H9 (cell line): ENCODE measurements around the gene TCEA2. TPM values are rescaled to one million over a fixed set of nuclear protein-coding genes. Genes with fewer than 3 reads are reported as not detected.

Experiments
- DNase-seq: peaks from one replicate; pipeline ENCODE4 v3.0.0-alpha.2; 2017
- H2AFZ ChIP-seq: one replicate; pipeline ENCODE4 v1.6.1; 2013; ENCODE audit warnings: mild to moderate bottlenecking, low read length, control low read depth, moderate library complexity
- H2AK5ac ChIP-seq: 2 replicates; pipeline ENCODE4 v1.6.1; 2013; ENCODE audit warnings: low read length, control low read depth, mixed read lengths; ENCODE audit not compliant: insufficient read length
- H2BK120ac ChIP-seq: one replicate; pipeline ENCODE4 v1.6.1; 2013; ENCODE audit warnings: low read depth, mild to moderate bottlenecking, low read length, control low read depth, inconsistent platforms; ENCODE audit not compliant: poor library complexity, severe bottlenecking
- H2BK12ac ChIP-seq: 2 replicates; pipeline ENCODE4 v1.6.1; 2013; ENCODE audit warnings: low read length, control low read depth, mixed read lengths, low read depth; ENCODE audit not compliant: insufficient read length
- H2BK15ac ChIP-seq: 2 replicates; pipeline ENCODE4 v1.6.1; 2013; ENCODE audit warnings: low read depth, low read length, control low read depth
- H2BK20ac ChIP-seq: one replicate; pipeline ENCODE4 v1.6.1; 2013; ENCODE audit warnings: low read depth, mild to moderate bottlenecking, low read length, control low read depth, inconsistent platforms; ENCODE audit not compliant: poor library complexity, severe bottlenecking
- H2BK5ac ChIP-seq: 2 replicates; pipeline ENCODE4 v1.6.1; 2013; ENCODE audit warnings: low read length, control low read depth, mixed read lengths; ENCODE audit not compliant: insufficient read length
- H3K14ac ChIP-seq: 2 replicates; pipeline ENCODE4 v1.6.1; 2013; ENCODE audit warnings: low read length, control low read depth; ENCODE audit not compliant: insufficient read depth
- H3K18ac ChIP-seq: 2 replicates; pipeline ENCODE4 v1.6.1; 2013; ENCODE audit warnings: low read depth, mild to moderate bottlenecking, mixed read lengths, low read length, control low read depth; ENCODE audit not compliant: insufficient read length
- H3K23ac ChIP-seq: 2 replicates; pipeline ENCODE4 v1.6.1; 2013; ENCODE audit warnings: low read length, control low read depth, mixed read lengths, low read depth; ENCODE audit not compliant: insufficient read length
- H3K23me2 ChIP-seq: 2 replicates; pipeline ENCODE4 v1.6.1; 2013; ENCODE audit warnings: low read depth, mild to moderate bottlenecking, mixed read lengths, low read length, control low read depth; ENCODE audit not compliant: insufficient read length, poor library complexity, severe bottlenecking
- H3K27ac ChIP-seq: 2 replicates; pipeline ENCODE4 v1.5.1; 2013; ENCODE audit warnings: low read length, control low read depth, mixed read lengths, low read depth; ENCODE audit not compliant: insufficient read length
- H3K27me3 ChIP-seq: 2 replicates; pipeline ENCODE4 v1.6.1; 2013; ENCODE audit warnings: low read length, control low read depth, inconsistent platforms; ENCODE audit not compliant: insufficient read depth
- H3K4ac ChIP-seq: 2 replicates; pipeline ENCODE4 v1.6.1; 2013; ENCODE audit warnings: low read depth, mild to moderate bottlenecking, control low read depth, inconsistent platforms, low read length, moderate library complexity
- H3K4me1 ChIP-seq: 2 replicates; pipeline ENCODE4 v1.6.1; 2013; ENCODE audit warnings: low read length, control low read depth, inconsistent platforms; ENCODE audit not compliant: insufficient read depth
- H3K4me2 ChIP-seq: 2 replicates; pipeline ENCODE4 v1.6.1; 2013; ENCODE audit warnings: low read length, control low read depth, mixed read lengths; ENCODE audit not compliant: insufficient read length, insufficient read depth
- H3K56ac ChIP-seq: 2 replicates; pipeline ENCODE4 v1.6.1; 2013; ENCODE audit warnings: low read depth, mild to moderate bottlenecking, mixed read lengths, low read length, control low read depth; ENCODE audit not compliant: insufficient read length
- H3K79me1 ChIP-seq: 2 replicates; pipeline ENCODE4 v1.6.1; 2013; ENCODE audit warnings: low read depth, mild to moderate bottlenecking, moderate library complexity, low read length, control low read depth, inconsistent platforms; ENCODE audit not compliant: insufficient read depth, poor library complexity, severe bottlenecking
- H3K79me2 ChIP-seq: 2 replicates; pipeline ENCODE4 v1.6.1; 2013; ENCODE audit warnings: low read length, control low read depth, inconsistent platforms; ENCODE audit not compliant: insufficient read depth
- H3K9ac ChIP-seq: 2 replicates; pipeline ENCODE4 v1.6.1; 2013; ENCODE audit warnings: low read length, control low read depth, mixed read lengths; ENCODE audit not compliant: insufficient read length; ENCODE audit errors: extremely low read depth
- H3K9me3 ChIP-seq: one replicate; pipeline ENCODE4 v1.6.1; 2013; ENCODE audit warnings: low read depth, low read length, inconsistent platforms; ENCODE audit not compliant: control insufficient read depth
- H3T11ph ChIP-seq: one replicate; pipeline ENCODE4 v1.6.1; 2013; ENCODE audit warnings: mild to moderate bottlenecking, low read length, control low read depth, inconsistent platforms
- H4K20me1 ChIP-seq: one replicate; pipeline ENCODE4 v1.6.1; 2013; ENCODE audit not compliant: control insufficient read depth, insufficient read length, insufficient read depth
- H4K5ac ChIP-seq: 2 replicates; pipeline ENCODE4 v1.6.1; 2013; ENCODE audit warnings: low read depth, mild to moderate bottlenecking, mixed read lengths, low read length, control low read depth; ENCODE audit not compliant: insufficient read length
- H4K8ac ChIP-seq: replicated peaks from 2 replicates; pipeline ENCODE4 v1.6.1; 2013; ENCODE audit warnings: low read length, control low read depth, mixed read lengths, low read depth; ENCODE audit not compliant: insufficient read length
- H4K91ac ChIP-seq: 2 replicates; pipeline ENCODE4 v1.6.1; 2013; ENCODE audit warnings: low read depth, mild to moderate bottlenecking, moderate library complexity, mixed read lengths, low read length, control low read depth; ENCODE audit not compliant: insufficient read length
- H3K27ac Mint-ChIP-seq, 3 experiments: 2 replicates in 2 of 3; 3 replicates in 1 of 3; pipeline ENCODE4 v1.8.0; 2020 to 2021; ENCODE audit warnings: mixed read lengths in 3 of 3, mild to moderate bottlenecking in 1 of 3, moderate library complexity in 1 of 3
- H3K27me3 Mint-ChIP-seq: 2 replicates; pipeline ENCODE4 v1.8.0; 2021; ENCODE audit warnings: low read depth, mild to moderate bottlenecking, moderate library complexity, mixed read lengths
- H3K36me3 Mint-ChIP-seq, 3 experiments: 2 replicates in 2 of 3; 3 replicates in 1 of 3; pipeline ENCODE4 v1.8.0; 2020 to 2021; ENCODE audit warnings: low read depth in 3 of 3, mixed read lengths in 3 of 3; ENCODE audit not compliant: insufficient read depth in 1 of 3
- H3K4me1 Mint-ChIP-seq, 2 experiments: 2 replicates each; pipeline ENCODE4 v1.8.0; 2020; ENCODE audit warnings: mixed read lengths in 2 of 2
- H3K4me3 Mint-ChIP-seq, 2 experiments: 2 replicates in 1 of 2; 3 replicates in 1 of 2; pipeline ENCODE4 v1.8.0; 2020 to 2021; ENCODE audit warnings: mild to moderate bottlenecking in 2 of 2, mixed read lengths in 2 of 2, moderate library complexity in 1 of 2
- H3K9me3 Mint-ChIP-seq, 2 experiments: 2 replicates in 1 of 2; 3 replicates in 1 of 2; pipeline ENCODE4 v1.8.0; 2020; ENCODE audit warnings: mild to moderate bottlenecking in 2 of 2, mixed read lengths in 2 of 2, moderate library complexity in 1 of 2
- WGBS: extraction: QIAGEN DNeasy Blood & Tissue Kit; methylation state at CpG from one replicate; pipeline ENCODE4 v1.1.7; 2013; ENCODE audit warnings: missing lambda C conversion rate, low lambda C conversion rate, mixed read lengths; ENCODE audit not compliant: insufficient read length; ENCODE audit errors: extremely low coverage; 5-methylcytosine and 5-hydroxymethylcytosine counted together
- total RNA-seq: library from RNA; stranded (reverse); gene quantifications from 2 replicates; pipeline ENCODE4 v1.2.1, GENCODE V29; 2021
- TF ChIP-seq, protein P1 (sequence below): fragments of 200-600 bp; sonication (generic); conservative IDR thresholded peaks from 3 replicates; pipeline ENCODE4 v1.8.0; 2021; ENCODE audit warnings: antibody characterized with exemption, mild to moderate bottlenecking

The TCEA2 gene
- total RNA-seq, 1 experiment from 2014 or later = 51.7 TPM

DNA sequence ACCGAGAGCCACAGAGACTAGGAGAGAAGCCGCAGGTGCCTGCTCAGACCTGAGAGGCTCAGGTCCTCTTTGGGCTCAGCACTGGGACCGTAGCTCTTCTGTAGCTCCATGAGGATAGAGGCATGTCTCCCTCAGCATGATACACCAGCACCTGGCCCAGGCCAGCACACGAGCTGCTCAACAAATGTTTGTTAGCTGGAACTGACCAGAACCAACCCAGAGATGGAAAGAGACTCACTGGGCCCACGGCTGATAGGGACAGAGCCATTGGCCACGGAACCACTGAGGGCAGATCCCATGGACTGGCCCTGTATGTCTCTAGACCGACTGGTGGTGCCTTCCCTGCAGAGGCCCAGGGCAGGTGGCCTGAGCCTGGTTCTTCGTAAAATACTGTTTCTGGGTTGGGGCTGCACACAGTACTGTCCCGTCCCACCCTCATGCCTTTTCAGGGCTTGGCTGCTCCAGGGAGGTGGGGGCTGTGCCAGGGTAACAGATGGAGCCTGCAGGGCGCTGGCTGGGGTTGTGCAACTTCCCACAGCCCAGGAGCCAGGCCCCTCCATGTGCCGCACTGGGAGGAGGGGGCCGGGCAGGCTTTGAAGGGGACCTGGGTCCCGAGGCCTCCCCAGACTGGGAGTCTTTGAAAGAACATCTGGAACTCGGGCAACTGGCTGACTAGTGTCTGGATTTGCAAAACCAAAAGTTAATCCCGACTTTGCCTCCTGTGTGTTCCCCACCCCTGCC, 21.8 kb upstream of the TCEA2 start:
- H4K5ac ChIP-seq = no peak overlapping the region
- no peak overlapping the region for H2BK12ac ChIP-seq
- H3K27ac ChIP-seq = no peak overlapping the region
- Mint-ChIP-seq H3K27ac (no peak overlapping the region), H3K4me1 (peaks cover 25 to 31% of the 10 kb centered on the region in 2 experiments), H3K9me3 (peaks cover 0 to 2% of the 10 kb centered on the region in 2 experiments; a peak in 2 of 5 replicates), H3K27me3 (peaks cover 72% of the 10 kb centered on the region), H3K36me3 (no peaks in the 10 kb centered on the region; a peak in 1 of 7 replicates), H3K4me3 (peak overlapping the region in 1 of 2 experiments; percentile 46; a peak in 2 of 5 replicates)
- no peak overlapping the region for H2BK120ac ChIP-seq
- no peak overlapping the region for H3T11ph ChIP-seq
- H3K23ac ChIP-seq = no peak overlapping the region
- no peak overlapping the region for H3K18ac ChIP-seq
- H2BK15ac ChIP-seq = no peak overlapping the region
- no peaks in the 10 kb centered on the region for H4K20me1 ChIP-seq
- TF ChIP-seq, protein P1, sequence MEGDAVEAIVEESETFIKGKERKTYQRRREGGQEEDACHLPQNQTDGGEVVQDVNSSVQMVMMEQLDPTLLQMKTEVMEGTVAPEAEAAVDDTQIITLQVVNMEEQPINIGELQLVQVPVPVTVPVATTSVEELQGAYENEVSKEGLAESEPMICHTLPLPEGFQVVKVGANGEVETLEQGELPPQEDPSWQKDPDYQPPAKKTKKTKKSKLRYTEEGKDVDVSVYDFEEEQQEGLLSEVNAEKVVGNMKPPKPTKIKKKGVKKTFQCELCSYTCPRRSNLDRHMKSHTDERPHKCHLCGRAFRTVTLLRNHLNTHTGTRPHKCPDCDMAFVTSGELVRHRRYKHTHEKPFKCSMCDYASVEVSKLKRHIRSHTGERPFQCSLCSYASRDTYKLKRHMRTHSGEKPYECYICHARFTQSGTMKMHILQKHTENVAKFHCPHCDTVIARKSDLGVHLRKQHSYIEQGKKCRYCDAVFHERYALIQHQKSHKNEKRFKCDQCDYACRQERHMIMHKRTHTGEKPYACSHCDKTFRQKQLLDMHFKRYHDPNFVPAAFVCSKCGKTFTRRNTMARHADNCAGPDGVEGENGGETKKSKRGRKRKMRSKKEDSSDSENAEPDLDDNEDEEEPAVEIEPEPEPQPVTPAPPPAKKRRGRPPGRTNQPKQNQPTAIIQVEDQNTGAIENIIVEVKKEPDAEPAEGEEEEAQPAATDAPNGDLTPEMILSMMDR = no peak
- H3K4me1 ChIP-seq = peaks cover 5% of the 10 kb centered on the region; the same call in 1 of the 2 replicates
- DNase-seq = no peak
- no peak overlapping the region for H2AFZ ChIP-seq
- H3K79me2 ChIP-seq = no peaks in the 10 kb centered on the region
- WGBS = no CpG with 5 or more reads among the region's 15 CpGs
- H3K9me3 ChIP-seq = no peaks in the 10 kb centered on the region
- no peak overlapping the region for H3K4ac ChIP-seq
- no peak overlapping the region for H3K56ac ChIP-seq
- H4K91ac ChIP-seq = no peak overlapping the region
- no peaks in the 10 kb centered on the region for H3K79me1 ChIP-seq
- H3K4me2 ChIP-seq = no peak overlapping the region
- H3K23me2 ChIP-seq = peaks cover 14% of the 10 kb centered on the region
- no peak overlapping the region for H2BK5ac ChIP-seq
- no peak overlapping the region for H3K9ac ChIP-seq
- no peak overlapping the region for H2AK5ac ChIP-seq
- no peak overlapping the region for H4K8ac ChIP-seq
- peaks cover 18% of the 10 kb centered on the region; the same call in 1 of the 2 replicates for H3K27me3 ChIP-seq
- no peak overlapping the region for H2BK20ac ChIP-seq
- no peak overlapping the region; the same call in 1 of the 2 replicates for H3K14ac ChIP-seq
